Measurements from ENCODE around the gene ADARB2.

DNA sequence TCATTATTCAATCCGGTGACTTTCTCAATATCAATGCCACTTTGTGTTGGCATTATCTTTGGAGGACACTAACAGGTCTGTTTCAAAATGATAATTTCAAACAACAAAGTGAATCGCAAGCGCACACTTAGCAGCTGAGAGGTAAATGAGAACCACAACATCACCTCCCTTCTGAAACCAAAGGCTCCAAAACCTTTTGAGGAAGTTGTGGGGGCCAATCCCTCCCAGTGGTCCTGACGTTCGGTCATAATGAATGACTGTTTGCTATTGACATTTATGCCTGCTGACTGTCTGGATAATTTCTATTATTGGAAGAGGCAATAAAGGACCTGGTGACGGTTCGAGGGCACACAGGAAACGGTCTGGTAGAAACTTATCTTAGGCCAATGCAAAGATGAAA lies 1.8 kb downstream of the ADARB2 start:
- TF ChIP-seq, protein P1, sequence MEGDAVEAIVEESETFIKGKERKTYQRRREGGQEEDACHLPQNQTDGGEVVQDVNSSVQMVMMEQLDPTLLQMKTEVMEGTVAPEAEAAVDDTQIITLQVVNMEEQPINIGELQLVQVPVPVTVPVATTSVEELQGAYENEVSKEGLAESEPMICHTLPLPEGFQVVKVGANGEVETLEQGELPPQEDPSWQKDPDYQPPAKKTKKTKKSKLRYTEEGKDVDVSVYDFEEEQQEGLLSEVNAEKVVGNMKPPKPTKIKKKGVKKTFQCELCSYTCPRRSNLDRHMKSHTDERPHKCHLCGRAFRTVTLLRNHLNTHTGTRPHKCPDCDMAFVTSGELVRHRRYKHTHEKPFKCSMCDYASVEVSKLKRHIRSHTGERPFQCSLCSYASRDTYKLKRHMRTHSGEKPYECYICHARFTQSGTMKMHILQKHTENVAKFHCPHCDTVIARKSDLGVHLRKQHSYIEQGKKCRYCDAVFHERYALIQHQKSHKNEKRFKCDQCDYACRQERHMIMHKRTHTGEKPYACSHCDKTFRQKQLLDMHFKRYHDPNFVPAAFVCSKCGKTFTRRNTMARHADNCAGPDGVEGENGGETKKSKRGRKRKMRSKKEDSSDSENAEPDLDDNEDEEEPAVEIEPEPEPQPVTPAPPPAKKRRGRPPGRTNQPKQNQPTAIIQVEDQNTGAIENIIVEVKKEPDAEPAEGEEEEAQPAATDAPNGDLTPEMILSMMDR (IDR thresholded peaks at IDR 0.05; ENCODE audit: low read depth, low read length, poor library complexity, severe bottlenecking), result no peak
- 0 out of 2 replicates have a peak, but pooled peaks have one; percentile 56 for TF ChIP-seq EZH2phosphoT487 (IDR thresholded peaks at IDR 0.05; ENCODE audit: borderline replicate concordance, low read length)

Measured in DOHH2 (cell line).